Progenitor cell of endocrine pancreas (in vitro differentiated cells): Measurements from ENCODE around the gene PTER. TPM values are rescaled to one million over a fixed set of nuclear protein-coding genes. Genes with fewer than 3 reads are reported as not detected.

Source experiments
- DNase-seq: peaks from one replicate; pipeline ENCODE4 v3.0.0; 2021; ENCODE audit warnings: low spot score; ENCODE audit not compliant: unreplicated experiment
- H3K27ac Mint-ChIP-seq: 2 replicates; pipeline ENCODE4 v1.8.0; 2021; ENCODE audit warnings: mild to moderate bottlenecking, moderate library complexity, mixed read lengths
- H3K27me3 Mint-ChIP-seq: 2 replicates; pipeline ENCODE4 v1.8.0; 2021; ENCODE audit warnings: mixed read lengths
- H3K36me3 Mint-ChIP-seq: 2 replicates; pipeline ENCODE4 v1.8.0; 2022; ENCODE audit warnings: mixed read lengths; ENCODE audit not compliant: insufficient read depth
- H3K4me1 Mint-ChIP-seq: 2 replicates; pipeline ENCODE4 v1.8.0; 2021; ENCODE audit warnings: low read depth, mixed read lengths
- H3K4me3 Mint-ChIP-seq: 2 replicates; pipeline ENCODE4 v1.8.0; 2021; ENCODE audit warnings: low read depth, mild to moderate bottlenecking, moderate library complexity, mixed read lengths
- H3K9me3 Mint-ChIP-seq: 2 replicates; pipeline ENCODE4 v1.8.0; 2021; ENCODE audit warnings: low read depth, mixed read lengths
- CTCF ChIP-seq: fragments of 200-600 bp; sonication (generic); IDR thresholded peaks from one replicate; pipeline ENCODE4 v1.5.0; 2021; ENCODE audit warnings: antibody characterized with exemption, mild to moderate bottlenecking; ENCODE audit not compliant: unreplicated experiment
- total RNA-seq: library from RNA; stranded (reverse); gene quantifications from 2 replicates; pipeline ENCODE4 v1.2.1, GENCODE V29; 2021

The PTER gene
- total RNA-seq, 1 donor from 2014 or later: 9.2 TPM

GRCh38 chr10:16437540-16437894 is 707 bp downstream of the PTER start:
- H3K27me3 Mint-ChIP-seq: peaks cover 9% of the 10 kb centered on the region
- peaks cover 25% of the 10 kb centered on the region for H3K4me1 Mint-ChIP-seq
- no peaks in the 10 kb centered on the region for H3K9me3 Mint-ChIP-seq
- peak overlapping the region; percentile 80 for H3K4me3 Mint-ChIP-seq
- no peak overlapping the region for H3K27ac Mint-ChIP-seq
- DNase-seq: no peak
- TF ChIP-seq CTCF: no peak
- peaks cover 1% of the 10 kb centered on the region for H3K36me3 Mint-ChIP-seq

- H3K4me3 Mint-ChIP-seq: peak overlapping the region; percentile 31
- H3K27ac Mint-ChIP-seq: no peak overlapping the region
- peaks cover 1% of the 10 kb centered on the region for H3K36me3 Mint-ChIP-seq
- H3K4me1 Mint-ChIP-seq: peaks cover 25% of the 10 kb centered on the region
- DNase-seq: no peak
- TF ChIP-seq CTCF: no peak
- no peaks in the 10 kb centered on the region for H3K9me3 Mint-ChIP-seq
- peaks cover 9% of the 10 kb centered on the region for H3K27me3 Mint-ChIP-seq
These were observed 2.5 kb downstream of the PTER start for GRCh38 chr10:16439295-16439694.

GRCh38 chr10:16440396-16441133 is 3.8 kb downstream of the PTER start:
- H3K27me3 Mint-ChIP-seq: peaks cover 9% of the 10 kb centered on the region
- no peak for DNase-seq
- H3K36me3 Mint-ChIP-seq: peaks cover 1% of the 10 kb centered on the region
- H3K4me1 Mint-ChIP-seq: peaks cover 25% of the 10 kb centered on the region
- H3K4me3 Mint-ChIP-seq: peak overlapping the region; percentile 1
- H3K27ac Mint-ChIP-seq: peak overlapping the region; percentile 82
- TF ChIP-seq CTCF: no peak
- H3K9me3 Mint-ChIP-seq: no peaks in the 10 kb centered on the region

GRCh38 chr10:16441173-16441840 is 4.5 kb downstream of the PTER start:
- Mint-ChIP-seq H3K36me3 (peaks cover 1% of the 10 kb centered on the region), H3K27ac (no peak overlapping the region), H3K4me3 (no peak overlapping the region), H3K4me1 (peaks cover 25% of the 10 kb centered on the region), H3K9me3 (no peaks in the 10 kb centered on the region), H3K27me3 (peaks cover 3% of the 10 kb centered on the region)
- no peak for DNase-seq
- TF ChIP-seq CTCF: no peak

- Mint-ChIP-seq H3K27ac (no peak overlapping the region), H3K9me3 (no peaks in the 10 kb centered on the region), H3K4me3 (no peak overlapping the region), H3K27me3 (no peaks in the 10 kb centered on the region), H3K4me1 (peaks cover 24% of the 10 kb centered on the region), H3K36me3 (peaks cover 1% of the 10 kb centered on the region)
- TF ChIP-seq CTCF: no peak
- no peak for DNase-seq
These were observed 6.1 kb downstream of the PTER start for GRCh38 chr10:16442914-16443313.
